Hematopoietic multipotent progenitor cell (in vitro differentiated cells): ENCODE results near the gene SCAPER. TPM values are rescaled to one million over a fixed set of nuclear protein-coding genes. Genes with fewer than 3 reads are reported as not detected.

Experiments
- DNase-seq, 3 donors: peaks; one replicate each; pipeline ENCODE4 v3.0.0-alpha.2; 2011 to 2015; ENCODE audit warnings: low read depth in 2 of 3, low spot score in 2 of 3
- total RNA-seq: library from RNA; depleted of rRNA; stranded (reverse); fragments of >200 nt; gene quantifications from one replicate; pipeline ENCODE4 v1.2.3, GENCODE V29; 2012

SCAPER gene
- total RNA-seq, 1 donor, result 9.4 TPM

GRCh38 chr15:76382987-76383728 lies 522.0 kb downstream of the SCAPER start:
- no peak for DNase-seq

GRCh38 chr15:76381366-76381765 lies 523.8 kb downstream of the SCAPER start:
- no peak for DNase-seq

- no peak for DNase-seq
Observed at GRCh38 chr15:76380249-76380648, 524.9 kb downstream of the SCAPER start.

GRCh38 chr15:76378691-76379090 lies 526.4 kb downstream of the SCAPER start:
- no peak for DNase-seq

- no peak for DNase-seq
Observed at GRCh38 chr15:76377751-76378150, 527.4 kb downstream of the SCAPER start.

GRCh38 chr15:76377217-76377616 lies 527.9 kb downstream of the SCAPER start:
- no peak for DNase-seq

- no peak for DNase-seq
Observed at GRCh38 chr15:76376816-76377215, 528.3 kb downstream of the SCAPER start.

- DNase-seq, result no peak
Observed at GRCh38 chr15:76376029-76376428, 529.1 kb downstream of the SCAPER start.

- no peak for DNase-seq
Observed at GRCh38 chr15:76368122-76368621, 537.0 kb downstream of the SCAPER start.

- DNase-seq, result no peak
Observed at GRCh38 chr15:76366714-76367113, 538.4 kb downstream of the SCAPER start.

GRCh38 chr15:76363251-76363650 lies 541.9 kb downstream of the SCAPER start:
- DNase-seq, result no peak

GRCh38 chr15:76360416-76360815 lies 544.7 kb downstream of the SCAPER start:
- no peak for DNase-seq

GRCh38 chr15:76359152-76359551 lies 546.0 kb downstream of the SCAPER start:
- no peak for DNase-seq

- no peak for DNase-seq
Observed at GRCh38 chr15:76358453-76358852, 546.7 kb downstream of the SCAPER start.

- DNase-seq, result no peak
Observed at GRCh38 chr15:76354823-76355440, 550.2 kb downstream of the SCAPER start.

GRCh38 chr15:76353903-76354302 lies 551.2 kb downstream of the SCAPER start:
- DNase-seq, result no peak

- DNase-seq, result no peak
Observed at GRCh38 chr15:76353023-76353577, 552.0 kb downstream of the SCAPER start.

- DNase-seq, result no peak
Observed at GRCh38 chr15:76349301-76350070, 555.7 kb downstream of the SCAPER start.

GRCh38 chr15:76347482-76348055 lies 557.6 kb downstream of the SCAPER start:
- DNase-seq, result peak in 1 of 3 donors; percentile 17

- peak in 2 of 3 donors; percentile 57 to 67 for DNase-seq
Observed at GRCh38 chr15:76346669-76347481, 558.3 kb downstream of the SCAPER start.
